ENCODE measurements around the gene NAT8.

- TF ChIP-seq HINFP (CRISPR knock-in tag; IDR thresholded peaks at IDR 0.05; ENCODE audit: low read depth) (no peak), TFAP4 (IDR thresholded peaks at IDR 0.05; ENCODE audit: borderline replicate concordance, low read depth) (no peak), NCOA2 (CRISPR knock-in tag; IDR thresholded peaks at IDR 0.05) (no peak), ZNF230 (CRISPR knock-in tag; IDR thresholded peaks at IDR 0.05) (no peak), POLR2AphosphoS5 (IDR thresholded peaks at IDR 0.05; ENCODE audit: low read depth, low read length) (no peak), SP140L (CRISPR knock-in tag; IDR thresholded peaks at IDR 0.05; ENCODE audit: borderline replicate concordance) (no peak), CTCF (CRISPR knock-in tag; IDR thresholded peaks at IDR 0.05) (no peak), ZNF543 (CRISPR knock-in tag; IDR thresholded peaks at IDR 0.05) (no peak), MIXL1 (CRISPR knock-in tag; IDR thresholded peaks at IDR 0.05) (no peak)
- TF ChIP-seq, protein P1, sequence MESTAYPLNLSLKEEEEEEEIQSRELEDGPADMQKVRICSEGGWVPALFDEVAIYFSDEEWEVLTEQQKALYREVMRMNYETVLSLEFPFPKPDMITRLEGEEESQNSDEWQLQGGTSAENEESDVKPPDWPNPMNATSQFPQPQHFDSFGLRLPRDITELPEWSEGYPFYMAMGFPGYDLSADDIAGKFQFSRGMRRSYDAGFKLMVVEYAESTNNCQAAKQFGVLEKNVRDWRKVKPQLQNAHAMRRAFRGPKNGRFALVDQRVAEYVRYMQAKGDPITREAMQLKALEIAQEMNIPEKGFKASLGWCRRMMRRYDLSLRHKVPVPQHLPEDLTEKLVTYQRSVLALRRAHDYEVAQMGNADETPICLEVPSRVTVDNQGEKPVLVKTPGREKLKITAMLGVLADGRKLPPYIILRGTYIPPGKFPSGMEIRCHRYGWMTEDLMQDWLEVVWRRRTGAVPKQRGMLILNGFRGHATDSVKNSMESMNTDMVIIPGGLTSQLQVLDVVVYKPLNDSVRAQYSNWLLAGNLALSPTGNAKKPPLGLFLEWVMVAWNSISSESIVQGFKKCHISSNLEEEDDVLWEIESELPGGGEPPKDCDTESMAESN (CRISPR knock-in tag; conservative IDR thresholded peaks at IDR 0.05): no peak
These were observed 31.0 kb downstream of the NAT8 start for GRCh38 chr2:73611193-73611592.
